Hematopoietic multipotent progenitor cell treated with erythropoietin and hydrocortisone succinate and interleukin-3 and kit ligand, for 4 days (in vitro differentiated cells): ENCODE data around the gene PILRB.
"Not testable (repeated sequence)": the region's sequence is repeated elsewhere in the genome, so short reads cannot be mapped to it uniquely, and the experiment has no call there.

ENCODE experiments used
- DNase-seq: peaks from one replicate; pipeline ENCODE4 v3.0.0-alpha.2; 2015

Gene PILRB

DNA sequence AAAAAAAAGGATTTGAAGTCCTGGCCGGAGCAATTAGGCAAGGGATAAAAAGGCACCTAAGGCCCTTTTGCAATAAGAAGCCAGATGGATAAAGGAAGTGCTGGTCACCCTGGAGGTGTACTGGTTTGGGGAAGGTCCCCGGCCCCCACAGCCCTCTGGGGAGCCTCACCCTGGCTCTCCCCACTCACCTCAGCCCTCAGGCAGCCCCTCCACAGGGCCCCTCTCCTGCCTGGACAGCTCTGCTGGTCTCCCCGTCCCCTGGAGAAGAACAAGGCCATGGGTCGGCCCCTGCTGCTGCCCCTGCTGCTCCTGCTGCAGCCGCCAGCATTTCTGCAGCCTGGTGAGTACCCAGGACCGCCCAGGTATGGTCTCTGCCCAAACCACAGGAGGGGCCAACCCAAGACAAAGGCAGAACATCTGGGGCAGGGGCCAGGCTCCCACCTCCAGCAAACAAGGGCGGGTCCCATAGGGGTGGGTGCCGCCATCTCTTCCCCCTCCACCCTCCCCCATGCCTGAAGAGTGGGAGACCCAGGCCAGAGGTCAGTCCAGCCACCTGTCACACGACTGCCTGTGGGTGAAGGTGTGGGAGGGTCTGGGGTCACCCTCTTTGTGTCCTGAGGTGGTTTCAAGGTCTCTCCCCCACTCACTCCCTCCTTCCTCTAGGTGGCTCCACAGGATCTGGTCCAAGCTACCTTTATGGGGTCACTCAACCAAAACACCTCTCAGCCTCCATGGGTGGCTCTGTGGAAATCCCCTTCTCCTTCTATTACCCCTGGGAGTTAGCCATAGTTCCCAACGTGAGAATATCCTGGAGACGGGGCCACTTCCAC, at the start of gene PILRB:
TSS of gene PILRB (plus strand) at position 91 of the 830 bp plus-strand sequence. CDS start at position 277, 186 bp downstream.
- DNase-seq = no peak

DNA sequence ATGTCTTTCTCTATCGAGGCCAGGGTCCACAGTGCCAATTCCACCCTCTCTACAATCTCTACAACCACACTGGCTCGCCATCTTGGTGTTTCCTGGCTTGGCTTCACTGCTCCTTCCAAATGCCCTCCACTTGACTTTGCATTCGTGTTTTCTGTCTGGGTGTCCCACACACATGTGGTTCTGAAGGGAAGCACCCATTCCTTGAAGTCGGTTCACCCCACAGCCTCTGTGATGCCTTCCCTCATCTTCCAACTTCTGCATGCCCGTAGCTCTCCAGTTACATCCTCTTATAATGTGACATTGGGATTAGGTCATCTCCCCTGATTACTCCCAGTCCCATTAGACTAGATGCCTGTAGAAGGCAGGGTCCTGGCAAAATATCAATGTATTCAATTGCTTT, 39.6 kb upstream of the PILRB start:
- not testable (repeated sequence) for DNase-seq

DNA sequence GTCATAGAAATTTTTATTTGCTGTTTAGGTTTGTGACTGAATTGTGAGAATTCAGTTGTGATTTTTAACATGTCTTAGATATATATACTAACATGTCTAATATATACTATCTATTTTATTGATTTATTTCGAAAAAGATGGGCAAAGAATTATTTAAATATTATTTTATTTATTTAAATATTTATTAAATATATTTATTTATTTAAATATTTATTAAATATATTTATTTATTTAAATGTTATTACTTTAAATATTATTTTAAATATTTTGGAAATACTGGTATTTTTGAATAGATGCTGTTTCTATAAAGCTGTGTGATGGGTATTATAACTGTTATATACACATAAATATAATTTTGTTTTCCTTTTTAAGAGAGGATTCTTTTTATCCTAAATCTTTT, 36.3 kb upstream of the PILRB start:
- DNase-seq = not testable (repeated sequence)

DNA sequence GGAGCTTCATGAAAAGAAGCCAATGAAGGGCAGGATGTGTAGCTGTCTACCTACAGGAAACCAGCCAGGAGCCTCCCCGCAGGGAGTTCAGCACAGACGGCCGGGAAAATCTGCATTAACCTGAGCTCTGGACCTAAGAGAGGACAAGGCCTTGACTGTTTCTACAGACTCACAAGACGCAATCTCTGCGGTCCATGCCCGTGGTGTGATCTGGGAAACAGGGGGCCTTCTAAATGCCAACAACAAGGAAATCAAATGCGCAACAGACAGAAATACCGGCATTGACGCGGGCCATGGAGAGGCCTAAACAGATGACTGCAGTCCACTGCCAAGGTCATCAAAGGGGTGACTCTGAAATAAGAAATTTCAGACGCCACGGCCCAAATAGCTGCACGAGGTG, 33.7 kb upstream of the PILRB start:
- DNase-seq = not testable (repeated sequence)

DNA sequence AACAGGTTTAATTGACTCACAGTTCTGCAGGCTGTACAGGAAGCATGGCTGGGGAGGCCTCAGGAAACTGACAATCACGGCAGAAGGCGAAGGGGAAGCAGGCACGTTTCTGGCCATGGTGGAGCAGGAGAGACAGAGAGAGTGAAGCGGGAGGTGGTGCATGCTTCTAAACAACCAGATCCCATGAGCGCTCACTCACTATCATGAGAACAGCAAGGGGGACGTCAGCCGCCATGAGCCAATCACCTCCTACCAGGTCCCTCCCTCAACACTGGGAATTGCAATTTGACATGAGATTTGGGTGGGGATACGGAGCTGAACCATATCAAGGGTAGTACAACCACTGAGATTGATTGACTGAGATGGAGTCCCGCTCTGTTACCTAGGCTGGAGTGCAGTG, 32.2 kb upstream of the PILRB start:
- DNase-seq = not testable (repeated sequence)

DNA sequence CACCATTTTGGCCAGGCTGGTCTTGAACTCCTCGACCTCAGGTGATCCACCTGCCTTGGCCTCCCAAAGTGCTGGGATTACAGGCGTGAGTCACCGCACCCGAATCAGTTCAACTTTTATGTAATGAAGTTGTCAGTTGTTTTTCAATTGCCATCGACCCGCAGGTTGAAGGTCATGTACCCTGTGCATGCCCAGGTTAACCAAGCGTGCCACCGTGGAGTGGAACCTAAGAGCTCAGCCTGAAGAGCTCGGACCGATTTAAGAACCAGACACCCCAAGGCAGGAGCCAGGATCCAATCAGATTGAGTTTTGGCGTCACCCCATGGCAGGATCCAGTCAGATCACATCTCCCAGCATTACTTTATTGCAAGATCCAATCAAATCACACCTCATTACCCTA, 31.0 kb upstream of the PILRB start:
- not testable (repeated sequence) for DNase-seq

DNA sequence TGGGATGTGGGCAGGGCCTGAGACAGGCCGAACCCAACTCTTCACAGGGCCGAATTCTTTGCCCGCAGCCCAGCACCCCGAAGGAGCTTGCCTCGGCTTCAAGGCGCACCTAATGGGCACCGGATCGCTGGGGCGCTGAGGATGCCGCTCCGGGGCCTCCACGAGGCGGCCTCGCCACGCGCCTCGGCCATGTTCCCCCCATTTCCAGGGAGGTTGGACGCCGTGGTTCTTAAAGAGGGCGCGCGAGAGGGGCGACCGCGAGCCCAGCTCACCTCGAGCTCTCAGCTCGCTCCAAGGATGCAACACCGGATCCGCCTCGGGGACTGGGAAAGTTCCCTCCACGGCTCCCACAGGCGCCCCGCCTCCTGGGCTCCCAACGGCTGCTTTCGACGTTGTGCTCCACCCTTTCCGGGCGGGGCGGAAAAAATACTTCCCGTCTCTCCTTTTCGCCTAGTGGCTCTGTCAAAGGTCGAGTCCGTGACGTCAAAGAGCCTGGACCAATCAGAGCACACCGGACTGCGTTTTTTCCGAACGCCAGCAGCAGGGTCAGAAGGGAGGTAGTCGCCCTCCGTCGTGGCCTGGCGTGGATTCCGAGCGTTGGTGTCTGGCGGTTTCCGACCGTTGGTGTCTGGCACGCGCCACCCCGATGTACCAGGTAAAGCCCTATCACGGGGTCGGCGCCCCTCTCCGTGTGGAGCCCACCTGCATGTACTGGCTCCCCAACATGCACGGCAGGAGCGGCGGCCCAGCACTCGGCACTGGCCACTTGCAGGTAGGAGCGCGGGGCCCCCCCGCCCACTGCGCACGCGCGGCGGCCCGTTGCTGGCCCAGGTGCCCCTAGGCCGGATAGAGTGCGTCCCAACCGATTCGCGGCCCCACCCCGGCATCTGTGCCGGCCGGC, 22.1 kb upstream of the PILRB start:
- DNase-seq = peak; percentile 96

DNA sequence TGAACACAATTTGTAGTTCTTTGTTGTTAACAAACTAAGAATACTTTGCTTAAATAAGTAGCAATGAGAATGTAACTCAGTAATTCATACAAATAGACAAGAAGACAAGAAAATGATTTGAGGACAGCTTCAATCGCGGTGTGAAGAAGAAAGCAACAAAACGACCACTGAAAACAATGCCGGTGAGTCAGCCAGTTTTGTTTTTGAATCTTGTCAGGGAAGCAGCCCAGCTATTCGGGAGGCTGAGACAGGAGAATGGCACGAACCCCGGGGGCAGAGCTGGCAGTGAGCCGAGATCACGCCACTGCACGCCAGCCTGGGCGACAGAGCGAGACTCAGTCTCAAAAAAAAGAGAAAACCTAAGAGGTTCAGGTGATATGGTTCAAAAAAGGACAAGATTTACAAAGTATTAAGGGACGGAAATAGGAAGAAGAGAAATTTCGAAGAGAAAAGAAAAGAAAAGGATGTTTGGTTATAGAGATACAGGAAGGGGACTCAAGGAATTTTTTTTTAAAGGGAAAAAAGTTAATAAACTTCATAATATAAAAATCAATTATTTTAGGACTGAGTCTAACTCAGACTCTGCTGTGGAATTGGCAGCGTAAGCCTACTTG, 19.7 kb upstream of the PILRB start:
- not testable (repeated sequence) for DNase-seq

DNA sequence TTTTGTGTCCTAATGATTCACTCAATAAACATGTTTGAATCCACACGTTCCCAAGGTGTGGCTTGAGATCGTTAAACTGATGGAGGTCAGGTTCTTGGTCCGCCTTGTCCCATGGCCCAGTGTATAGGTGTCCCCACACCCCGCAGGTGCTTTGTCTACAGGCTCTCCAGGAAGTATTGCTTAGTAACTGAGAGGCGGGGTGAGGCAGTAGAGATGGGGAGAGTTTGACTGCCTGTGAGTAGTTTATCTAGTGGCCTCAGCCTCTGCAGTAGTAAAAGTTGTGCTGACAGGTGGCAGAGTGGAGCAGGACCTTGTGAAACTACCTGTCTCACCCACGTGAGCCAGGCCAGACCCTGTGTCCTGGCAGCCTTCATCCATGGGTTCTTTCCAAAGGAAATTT, 16.6 kb upstream of the PILRB start:
- not testable (repeated sequence) for DNase-seq

DNA sequence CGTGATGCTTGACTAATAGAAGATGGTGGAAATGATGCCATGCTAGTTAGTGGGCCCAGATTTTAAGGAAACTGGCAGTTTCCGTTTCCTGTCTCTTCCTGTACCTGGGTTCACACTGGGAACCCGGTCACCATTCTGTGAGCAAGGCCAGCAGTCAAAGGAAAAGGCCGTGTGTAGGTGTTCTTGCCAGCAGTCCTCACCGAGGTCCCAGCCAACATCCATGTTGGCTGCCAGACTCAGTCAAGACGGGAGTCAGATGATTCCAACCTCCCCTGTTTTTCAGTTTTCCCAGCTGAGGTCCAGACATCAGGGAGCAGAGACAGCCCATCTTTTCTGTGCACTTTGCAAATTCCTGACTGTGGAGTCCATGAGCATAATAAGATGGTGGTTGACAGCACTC, 15.2 kb upstream of the PILRB start:
- DNase-seq = no peak

DNA sequence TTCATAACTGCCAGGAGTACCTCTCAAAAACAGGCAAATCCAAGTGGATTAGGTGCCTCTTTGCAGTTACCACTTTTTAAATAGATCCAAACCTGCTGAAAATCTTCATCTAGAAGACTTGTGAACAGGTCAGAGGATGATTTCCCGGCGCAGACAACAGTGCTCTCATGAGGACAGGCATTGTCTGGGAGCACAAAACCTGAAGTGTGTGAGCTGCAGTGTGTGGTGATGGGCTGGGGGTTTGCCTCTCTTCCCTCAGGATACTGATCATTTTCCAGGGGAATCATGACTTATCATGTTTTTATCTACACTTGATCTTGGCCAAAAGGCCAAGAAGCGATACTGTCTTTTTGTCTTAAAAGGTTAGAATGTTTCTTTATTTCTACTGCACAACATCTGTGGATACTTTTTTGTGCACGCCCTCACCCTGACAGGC, 13.8 kb upstream of the PILRB start:
- DNase-seq = not testable (repeated sequence)

DNA sequence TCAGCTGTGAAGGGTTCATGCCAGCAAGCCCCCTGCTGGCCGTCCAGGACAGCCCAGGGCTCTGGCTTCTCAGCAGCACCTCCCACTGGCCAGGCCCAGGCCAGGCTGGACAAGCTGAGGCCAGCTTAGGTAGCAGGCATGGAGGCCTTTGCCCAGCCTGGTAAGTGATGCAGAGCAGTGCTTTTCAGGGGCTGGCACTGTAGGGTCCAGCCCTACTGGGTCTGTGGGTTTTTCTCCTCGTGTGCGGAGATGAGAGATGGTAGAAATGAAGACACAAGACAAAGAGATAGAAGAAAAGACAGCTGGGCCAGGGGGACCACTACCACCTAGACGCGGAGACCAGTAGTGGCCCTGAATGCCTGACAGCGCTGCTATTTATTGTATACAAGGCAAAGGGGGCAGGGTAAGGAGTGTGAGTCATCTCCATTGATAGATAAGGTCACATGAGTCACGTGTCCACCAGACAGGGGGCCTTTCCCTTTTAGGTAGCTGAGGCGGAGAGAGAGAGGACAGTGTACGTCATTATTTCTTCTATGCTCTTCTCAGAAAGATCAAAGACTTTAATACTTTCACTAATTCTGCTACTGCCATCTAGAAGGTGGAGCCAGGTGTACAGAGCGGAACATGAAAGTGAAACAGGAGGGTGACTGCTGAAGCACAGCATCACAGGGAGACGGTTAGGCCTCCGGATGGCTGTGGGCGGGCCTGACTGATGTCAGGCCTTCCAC, 13.2 kb upstream of the PILRB start:
- DNase-seq = peak; percentile 90

DNA sequence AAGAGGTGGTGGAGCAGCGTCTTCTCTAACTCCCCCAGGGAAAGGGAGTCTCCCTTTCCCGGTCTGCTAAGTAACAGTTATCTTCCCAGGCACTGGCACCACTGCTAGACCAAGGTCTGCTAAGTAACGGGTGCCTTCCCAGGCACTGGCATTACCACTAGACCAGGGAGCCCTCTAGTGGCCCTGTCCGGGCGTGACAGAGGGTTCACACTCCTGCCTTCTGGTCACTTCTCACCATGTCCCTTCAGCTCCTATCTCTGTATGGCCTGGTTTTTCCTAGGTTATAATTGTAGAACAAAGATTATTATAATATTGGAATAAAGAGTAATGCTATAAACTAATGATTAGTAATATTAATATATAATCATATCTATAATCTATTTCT, 12.6 kb upstream of the PILRB start:
- DNase-seq = peak; percentile 76

DNA sequence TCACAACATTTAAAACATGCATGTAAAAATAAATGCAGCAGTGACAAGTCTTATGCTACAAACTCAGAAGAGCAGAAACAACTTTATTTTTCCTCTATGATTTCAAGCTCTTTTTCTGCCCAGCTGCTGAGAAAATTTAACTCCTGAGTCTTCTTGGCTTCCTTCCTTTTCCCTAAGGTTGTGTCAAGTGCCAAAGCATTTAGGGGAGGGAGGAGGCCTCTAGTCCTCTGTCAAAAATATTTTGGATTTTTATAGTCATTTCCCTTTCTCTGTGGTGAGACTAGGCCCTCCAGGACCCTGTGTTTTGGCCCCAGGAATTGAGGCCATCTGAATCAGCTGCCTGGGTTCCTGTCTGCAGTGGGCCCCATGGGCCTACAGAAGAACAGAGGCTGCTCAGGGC, 11.0 kb upstream of the PILRB start:
- no peak for DNase-seq

DNA sequence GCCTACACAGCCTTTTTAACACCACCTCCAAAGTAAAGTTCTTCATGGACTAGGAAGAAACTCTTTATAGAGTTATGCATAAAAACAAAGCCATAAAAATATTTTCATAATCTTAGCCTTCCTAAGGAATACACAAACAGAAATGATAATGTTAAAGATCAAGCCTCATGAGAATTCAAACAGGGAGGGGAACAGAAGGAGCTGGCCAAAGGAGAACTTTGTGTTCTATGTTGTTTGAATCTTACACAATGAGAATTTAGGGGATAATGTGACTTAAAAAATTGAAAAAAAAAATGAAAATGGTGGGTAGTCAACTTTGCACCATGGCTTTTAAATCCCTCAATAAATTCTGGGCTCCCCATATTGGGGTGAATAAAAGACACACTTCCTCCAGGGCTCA, 9.1 kb upstream of the PILRB start:
- no peak for DNase-seq

DNA sequence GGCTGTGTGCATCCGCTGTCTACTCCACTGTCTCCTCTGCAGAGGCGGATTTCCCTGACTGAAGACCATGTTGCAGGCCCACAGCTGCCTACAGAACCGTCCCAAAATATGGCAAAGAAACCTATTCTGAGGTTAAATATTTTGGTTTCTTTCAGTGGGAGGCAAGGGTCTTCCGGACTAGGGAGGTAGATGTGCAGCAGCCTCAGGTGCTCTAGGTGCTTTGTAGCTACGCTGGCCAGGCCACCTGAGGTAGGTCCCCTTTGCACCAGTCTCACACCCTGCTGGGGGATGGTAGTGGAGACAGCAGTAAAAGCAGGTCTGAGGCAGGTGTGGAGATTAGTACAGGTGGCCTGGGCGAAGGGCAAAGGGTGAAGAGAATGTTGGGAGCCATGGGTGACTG, 8.2 kb upstream of the PILRB start:
- DNase-seq = no peak

DNA sequence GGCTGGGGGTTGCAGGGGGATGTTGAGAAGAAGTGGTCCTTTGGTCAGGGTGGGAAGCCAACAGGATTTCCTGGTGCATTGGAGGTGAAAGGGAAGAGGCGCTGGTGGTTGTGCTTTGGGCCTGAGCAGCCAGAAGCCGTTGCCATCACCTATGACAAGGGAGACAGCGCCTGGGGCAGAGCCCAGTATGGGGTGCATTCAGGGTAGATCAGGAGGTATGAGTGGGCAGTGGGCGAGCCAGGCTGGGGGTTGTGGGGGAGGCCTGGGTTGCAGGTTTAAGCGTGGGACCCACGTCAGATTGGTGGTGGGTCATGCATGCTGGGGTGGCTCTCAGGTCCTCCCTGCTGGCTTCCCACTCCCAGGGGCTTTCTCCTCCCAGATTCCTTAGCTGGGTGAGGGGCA, 6.3 kb upstream of the PILRB start:
- DNase-seq = no peak

DNA sequence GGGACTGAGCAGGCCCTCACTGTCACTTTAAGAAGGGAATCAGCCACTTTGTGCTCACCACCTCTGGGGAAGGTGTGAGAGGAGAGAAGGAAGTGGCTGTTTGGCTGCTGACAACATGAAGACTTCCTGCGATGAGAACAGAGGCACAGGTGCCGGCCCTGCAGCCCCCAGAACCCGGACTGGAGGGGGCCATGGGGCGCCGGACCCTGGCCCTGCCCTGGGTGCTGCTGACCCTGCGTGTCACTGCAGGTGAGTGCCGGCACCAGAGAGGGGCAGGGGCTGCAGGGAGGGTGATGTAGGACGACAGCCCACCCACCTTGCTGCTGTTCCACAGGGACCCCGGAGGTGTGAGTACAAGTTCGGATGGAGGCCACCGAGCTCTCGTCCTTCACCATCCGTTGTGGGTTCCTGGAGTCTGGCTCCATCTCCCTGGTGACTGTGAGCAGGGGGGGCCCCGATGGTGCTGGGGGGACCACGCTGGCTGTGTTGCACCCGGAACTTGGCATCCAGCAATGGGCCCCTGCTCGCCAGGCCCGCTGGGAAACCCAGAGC, 5.6 kb upstream of the PILRB start:
- DNase-seq = not testable (repeated sequence)

DNA sequence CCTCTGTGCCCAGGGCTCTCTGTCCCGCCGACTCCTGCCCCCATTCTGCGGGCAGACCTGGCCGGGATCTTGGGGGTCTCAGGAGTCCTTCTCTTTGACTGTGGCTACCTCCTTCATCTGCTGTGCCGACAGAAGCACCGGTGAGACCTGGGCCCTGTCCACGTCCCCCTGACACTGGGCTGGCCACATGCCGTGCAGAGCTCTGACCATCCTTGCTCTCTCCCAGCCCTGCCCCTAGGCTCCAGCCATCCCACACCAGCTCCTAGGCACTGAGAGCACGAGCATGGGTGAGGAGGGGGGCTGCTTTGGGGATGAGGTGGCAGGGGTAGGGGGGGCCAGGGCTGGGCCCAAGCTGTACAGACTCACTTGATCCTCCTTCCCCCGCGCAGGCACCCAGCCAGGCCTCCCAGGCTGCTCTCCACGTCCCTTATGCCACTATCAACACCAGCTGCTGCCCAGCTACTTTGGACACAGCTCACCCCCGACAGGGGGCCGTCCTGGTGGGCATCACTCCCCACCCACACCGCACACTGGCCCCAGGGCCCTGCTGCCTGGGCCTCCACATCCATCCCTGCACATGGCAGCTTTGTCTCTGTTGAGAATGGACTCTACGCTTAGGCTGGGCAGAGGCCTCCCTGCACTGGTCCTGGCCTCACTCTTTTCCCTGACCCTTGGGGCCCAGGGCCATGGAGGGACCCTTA, 4.8 kb upstream of the PILRB start:
- no peak for DNase-seq

DNA sequence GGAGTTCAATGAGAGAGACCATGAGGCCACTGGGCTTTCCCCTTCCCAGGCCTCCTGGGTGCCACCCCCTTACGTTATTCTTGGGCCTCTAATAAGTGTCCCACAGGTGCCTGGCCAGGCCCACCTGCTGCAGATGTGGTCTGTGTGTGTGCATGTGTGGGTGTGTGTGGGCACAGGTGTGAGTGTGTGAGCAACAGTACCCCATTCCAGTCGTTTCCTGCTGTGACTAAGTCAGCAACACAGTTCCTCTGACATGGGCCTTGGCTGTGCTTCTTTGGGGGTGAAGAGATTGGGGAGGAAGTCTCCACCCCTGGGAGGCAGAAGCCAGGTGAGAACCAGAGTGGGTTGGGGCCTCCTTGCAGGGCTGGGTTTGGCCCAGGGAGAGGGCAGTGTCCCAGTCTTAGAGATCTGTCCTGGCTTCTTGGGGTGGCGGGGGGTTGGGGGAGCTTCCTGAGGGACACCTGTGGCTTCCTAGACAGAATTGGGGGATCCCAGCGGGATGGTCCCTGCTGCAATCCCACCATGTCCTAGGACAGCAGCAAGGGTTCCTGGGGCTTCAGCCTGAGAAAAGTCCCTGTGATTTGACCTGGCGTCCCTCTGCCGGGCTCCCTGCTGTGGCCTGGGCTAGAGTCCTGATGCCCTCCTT, 4.1 kb upstream of the PILRB start:
- no peak for DNase-seq

DNA sequence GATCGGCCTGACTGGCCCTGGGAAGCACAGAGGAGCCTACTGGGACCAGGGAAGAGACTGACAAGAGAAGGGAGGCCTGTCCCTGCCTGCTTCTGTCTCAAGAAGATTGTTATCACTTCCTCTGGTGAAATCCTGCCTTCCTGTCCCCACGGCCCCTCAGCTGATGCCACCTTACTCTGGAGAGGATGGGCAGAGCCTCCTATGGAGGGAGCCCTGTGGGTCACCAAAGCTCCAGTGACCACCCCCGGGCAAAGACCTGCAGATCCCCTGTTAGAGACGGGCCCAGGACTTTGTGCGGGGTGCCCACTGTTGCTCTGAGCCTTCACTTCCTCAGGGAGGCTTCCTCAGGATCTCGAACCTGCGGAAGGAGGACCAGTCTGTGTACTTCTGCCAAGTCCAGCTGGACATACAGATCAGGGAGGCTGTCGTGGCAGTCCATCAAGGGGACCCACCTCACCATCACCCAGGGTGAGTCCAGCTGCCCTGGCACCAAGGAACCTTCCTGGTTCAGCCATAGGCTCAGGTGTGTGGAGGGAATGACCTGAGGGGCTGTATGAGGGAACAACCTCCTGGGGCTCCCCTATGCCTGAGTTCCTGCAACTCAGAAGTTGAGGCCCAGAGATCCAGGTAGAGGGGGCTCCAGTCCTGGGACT, 1.4 kb upstream of the PILRB start:
- DNase-seq = no peak
